ENCODE results near the gene CCDC197.

The CCDC197 gene

DNA sequence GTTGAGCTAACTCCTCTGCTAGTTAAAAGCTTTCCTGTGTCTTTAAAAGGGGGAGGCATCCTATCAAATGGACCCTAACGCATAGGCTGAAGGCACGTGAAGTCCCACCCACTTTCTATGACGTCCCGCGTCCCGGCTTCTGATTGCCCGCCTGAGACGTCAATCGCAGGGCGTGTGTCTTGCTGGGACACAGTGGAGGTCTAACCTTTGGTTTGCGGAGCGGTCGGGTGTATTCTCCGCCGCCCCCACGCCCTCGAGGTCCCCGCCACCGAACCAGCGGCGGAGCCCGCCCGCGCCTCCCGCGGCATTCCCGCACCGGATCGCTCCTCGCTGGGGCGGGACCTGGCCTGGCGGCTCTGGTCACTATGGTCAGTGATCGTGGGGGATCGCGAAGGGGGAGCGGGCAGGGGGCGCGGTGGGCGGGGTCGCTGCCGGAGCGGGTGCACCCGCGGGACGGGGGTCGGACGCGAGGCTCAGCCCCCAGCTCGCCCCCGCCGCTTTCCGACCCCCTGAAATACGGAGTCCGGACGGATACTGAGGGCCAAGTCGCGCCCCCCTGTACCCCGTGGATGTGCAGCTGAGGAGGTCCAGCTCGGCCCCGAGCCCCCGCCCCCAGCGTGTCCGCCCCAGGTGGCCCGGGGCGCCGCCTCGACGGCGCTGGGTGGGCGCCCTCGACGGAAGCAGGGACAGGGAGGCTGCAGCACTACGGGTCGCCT is 29.2 kb downstream of the CCDC197 start, which contains the start of gene OTUB2:
OTUB2 (plus strand) TSS at position 168 of the 716 bp plus-strand sequence; CDS start at position 366, 198 bp downstream.
- TF ChIP-seq, protein P1, sequence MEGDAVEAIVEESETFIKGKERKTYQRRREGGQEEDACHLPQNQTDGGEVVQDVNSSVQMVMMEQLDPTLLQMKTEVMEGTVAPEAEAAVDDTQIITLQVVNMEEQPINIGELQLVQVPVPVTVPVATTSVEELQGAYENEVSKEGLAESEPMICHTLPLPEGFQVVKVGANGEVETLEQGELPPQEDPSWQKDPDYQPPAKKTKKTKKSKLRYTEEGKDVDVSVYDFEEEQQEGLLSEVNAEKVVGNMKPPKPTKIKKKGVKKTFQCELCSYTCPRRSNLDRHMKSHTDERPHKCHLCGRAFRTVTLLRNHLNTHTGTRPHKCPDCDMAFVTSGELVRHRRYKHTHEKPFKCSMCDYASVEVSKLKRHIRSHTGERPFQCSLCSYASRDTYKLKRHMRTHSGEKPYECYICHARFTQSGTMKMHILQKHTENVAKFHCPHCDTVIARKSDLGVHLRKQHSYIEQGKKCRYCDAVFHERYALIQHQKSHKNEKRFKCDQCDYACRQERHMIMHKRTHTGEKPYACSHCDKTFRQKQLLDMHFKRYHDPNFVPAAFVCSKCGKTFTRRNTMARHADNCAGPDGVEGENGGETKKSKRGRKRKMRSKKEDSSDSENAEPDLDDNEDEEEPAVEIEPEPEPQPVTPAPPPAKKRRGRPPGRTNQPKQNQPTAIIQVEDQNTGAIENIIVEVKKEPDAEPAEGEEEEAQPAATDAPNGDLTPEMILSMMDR (IDR thresholded peaks at IDR 0.05; ENCODE audit: extremely low read depth, insufficient read depth, missing control alignments): no peak
- DNase-seq (ENCODE audit: low spot score): peak; percentile 100
- in situ Hi-C loops (cut with MboI; ENCODE audit: low pct_unique_long_range_greater_than_20kb, low sequenced_read_pairs, unreplicated experiment): loop anchor here (25.0 kb wide), 1 partner anchor 111 kb away; the partner anchor contains the start of gene IFI27L2

DNA sequence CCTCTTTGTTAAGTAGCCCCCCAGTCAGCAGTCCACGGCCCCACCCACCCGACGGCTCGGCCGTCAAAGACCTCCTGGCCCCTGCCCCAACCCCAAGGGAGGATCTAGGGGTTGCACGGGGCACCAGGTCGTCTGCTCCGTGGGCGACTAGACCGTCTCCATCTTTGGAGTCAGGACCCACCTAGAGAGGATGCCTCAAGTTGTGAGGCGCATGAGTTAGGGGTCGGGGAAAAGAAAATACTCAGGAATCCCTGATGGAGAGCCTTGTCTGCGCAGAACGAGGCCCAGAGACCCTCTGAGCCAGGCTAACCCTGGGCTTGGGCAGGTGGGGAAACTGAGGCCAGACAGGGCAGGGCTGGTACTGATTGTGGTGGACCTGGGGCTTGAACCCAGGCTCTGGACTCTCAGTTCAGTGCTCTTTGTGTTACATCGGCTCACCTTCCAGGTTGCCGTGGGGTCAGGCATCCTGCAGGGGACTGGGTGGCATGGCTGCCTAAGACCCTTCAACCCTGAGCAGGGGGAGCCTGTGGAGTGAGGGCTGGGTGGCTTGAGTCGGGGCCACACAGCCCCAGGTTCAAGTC is 29.9 kb downstream of the CCDC197 start:
- in situ Hi-C loops (cut with MboI; ENCODE audit: low pct_unique_long_range_greater_than_20kb, low sequenced_read_pairs, unreplicated experiment): loop anchor here (25.0 kb wide), 1 partner anchor 110 kb away; the partner anchor contains the start of gene IFI27L2
- TF ChIP-seq, protein P1 (IDR thresholded peaks at IDR 0.05; ENCODE audit: extremely low read depth, insufficient read depth, missing control alignments): no peak
- no peak for DNase-seq (ENCODE audit: low spot score)

DNA sequence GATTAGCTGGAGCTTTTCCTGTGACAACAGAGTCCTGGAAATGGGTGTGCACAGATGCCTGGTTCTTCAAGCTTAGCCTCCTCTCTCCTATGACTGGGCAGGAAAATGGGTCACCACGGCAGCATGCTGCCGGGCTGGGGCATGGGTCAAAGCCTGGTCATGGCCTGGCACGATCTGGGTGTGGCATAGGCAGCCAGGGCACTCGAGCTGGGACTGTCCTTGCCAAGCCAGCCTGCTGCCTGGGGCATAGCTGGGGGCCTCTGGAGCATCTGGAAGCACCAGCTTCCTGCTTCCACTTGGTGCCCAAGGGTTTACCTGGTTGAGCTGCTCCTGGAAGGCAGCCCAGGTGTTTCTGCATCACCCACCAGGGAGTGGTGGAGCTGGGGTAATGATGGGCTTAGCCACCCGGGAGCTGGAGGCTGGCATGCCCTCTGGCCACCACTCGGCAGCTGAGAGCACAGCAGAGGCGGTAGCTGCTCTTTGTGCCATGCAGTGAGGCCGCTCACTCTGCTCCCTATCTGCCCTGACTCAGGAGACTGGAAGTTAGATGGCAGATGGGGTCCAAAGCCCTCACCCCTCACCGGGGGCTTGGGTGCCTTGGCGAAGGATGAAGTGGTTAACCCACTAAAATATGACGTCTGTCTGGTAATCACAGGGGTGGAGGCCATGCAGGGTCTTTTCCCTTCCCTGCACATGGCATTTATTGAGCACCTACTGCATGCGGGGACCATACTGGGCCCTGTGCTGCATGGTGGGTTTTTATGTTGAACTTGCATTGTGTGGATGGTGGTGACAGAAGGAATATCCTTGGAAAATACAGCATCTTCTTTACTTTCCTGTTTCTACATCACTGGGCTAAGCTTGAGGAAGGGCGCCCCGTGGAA is 30.7 kb downstream of the CCDC197 start:
- in situ Hi-C loops (cut with MboI; ENCODE audit: low pct_unique_long_range_greater_than_20kb, low sequenced_read_pairs, unreplicated experiment): loop anchor here (25.0 kb wide), 1 partner anchor 109 kb away; the partner anchor contains the start of gene IFI27L2
- TF ChIP-seq, protein P1 (IDR thresholded peaks at IDR 0.05; ENCODE audit: extremely low read depth, insufficient read depth, missing control alignments): no peak
- DNase-seq (ENCODE audit: low spot score): no peak

DNA sequence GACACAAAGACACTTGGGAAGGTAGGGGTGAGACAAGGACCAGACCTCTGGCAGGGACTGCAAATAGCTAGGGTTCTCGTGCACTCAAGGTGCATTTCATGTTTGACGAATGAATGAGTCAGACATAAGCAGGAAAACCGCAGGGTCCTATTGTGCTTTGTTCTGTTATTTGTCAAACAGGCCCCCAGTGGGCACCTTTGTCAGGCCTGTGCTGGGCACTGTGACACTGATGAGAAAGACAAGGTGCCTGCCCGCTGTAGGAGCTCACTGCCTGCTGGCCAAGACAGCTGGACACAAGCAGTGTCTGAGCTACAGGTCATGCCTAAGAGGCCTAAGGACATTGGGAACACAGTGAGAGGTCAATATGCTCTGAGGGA is 31.3 kb downstream of the CCDC197 start:
- in situ Hi-C loops (cut with MboI; ENCODE audit: low pct_unique_long_range_greater_than_20kb, low sequenced_read_pairs, unreplicated experiment): loop anchor here (25.0 kb wide), 1 partner anchor 109 kb away; the partner anchor contains the start of gene IFI27L2
- TF ChIP-seq, protein P1 (IDR thresholded peaks at IDR 0.05; ENCODE audit: extremely low read depth, insufficient read depth, missing control alignments): peak; percentile 16
- DNase-seq (ENCODE audit: low spot score): peak; percentile 50

DNA sequence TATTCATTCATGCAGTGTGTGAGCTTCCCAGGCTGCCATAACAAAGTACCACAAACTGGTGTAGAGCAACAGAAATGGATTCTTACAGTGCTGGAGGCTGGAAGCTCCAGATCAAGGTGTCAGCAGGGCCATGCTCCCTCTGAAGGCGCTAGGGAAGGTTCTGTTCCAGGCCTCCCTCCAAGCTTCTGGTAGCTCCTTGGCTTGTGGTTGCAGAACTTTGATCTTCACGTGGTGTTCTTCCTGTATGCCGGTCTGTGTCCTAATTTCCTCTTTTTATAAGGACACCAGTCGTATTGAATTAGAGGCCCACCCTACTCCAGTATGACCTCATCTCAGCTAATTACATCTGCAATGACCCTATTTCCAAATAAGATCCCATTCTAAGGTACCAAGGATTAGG is 32.2 kb downstream of the CCDC197 start:
- TF ChIP-seq, protein P1 (IDR thresholded peaks at IDR 0.05; ENCODE audit: extremely low read depth, insufficient read depth, missing control alignments): no peak
- no peak for DNase-seq (ENCODE audit: low spot score)
- in situ Hi-C loops (cut with MboI; ENCODE audit: low pct_unique_long_range_greater_than_20kb, low sequenced_read_pairs, unreplicated experiment): loop anchor here (25.0 kb wide), 1 partner anchor 108 kb away; the partner anchor contains the start of gene IFI27L2

DNA sequence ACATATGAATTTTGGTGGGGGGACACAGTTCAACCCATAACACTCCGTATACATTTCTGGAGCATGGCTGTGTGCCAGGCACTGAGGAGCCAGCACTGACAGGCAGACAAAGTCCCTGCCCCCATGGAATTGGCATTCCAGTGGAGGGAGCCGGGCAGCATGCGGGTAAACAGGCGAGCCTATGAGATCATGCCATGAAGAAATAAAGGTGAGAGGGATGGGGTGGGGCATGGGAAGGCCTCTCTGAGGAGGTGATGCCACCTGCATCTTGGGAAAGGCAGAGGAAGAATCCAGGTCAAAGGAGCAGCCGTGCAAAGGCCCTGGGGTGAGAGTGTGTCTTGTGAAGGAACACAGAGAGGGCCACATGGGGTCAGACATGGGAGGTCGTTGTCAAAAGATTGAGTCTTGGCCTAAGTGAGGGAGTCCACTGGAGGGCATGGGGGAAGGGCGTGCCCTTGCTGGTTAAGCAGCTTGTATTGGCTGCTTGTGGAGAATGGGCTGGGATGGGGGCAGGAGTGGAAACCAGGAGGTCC is 32.6 kb downstream of the CCDC197 start:
- TF ChIP-seq, protein P1 (IDR thresholded peaks at IDR 0.05; ENCODE audit: extremely low read depth, insufficient read depth, missing control alignments): no peak
- no peak for DNase-seq (ENCODE audit: low spot score)
- in situ Hi-C loops (cut with MboI; ENCODE audit: low pct_unique_long_range_greater_than_20kb, low sequenced_read_pairs, unreplicated experiment): loop anchor here (25.0 kb wide), 1 partner anchor 108 kb away; the partner anchor contains the start of gene IFI27L2
